Heart left ventricle (tissue), 16 donors: Measurements from ENCODE around the gene SLC6A2. TPM values are rescaled to one million over a fixed set of nuclear protein-coding genes. Genes with fewer than 3 reads are reported as not detected.

Experiments
- ATAC-seq, 4 donors: fragments of 200-7000 bp; cut with Tn5 transposase; one replicate each; pipeline ENCODE4 v1.9.1; 2020 to 2022; ENCODE audit warnings: moderate library complexity in 4 of 4, mild to moderate bottlenecking in 3 of 4, moderate number of reproducible peaks in 1 of 4
- DNase-seq, 5 donors: peaks; one replicate each; pipeline ENCODE4 v3.0.0-alpha.2; 2020
- H3K27ac ChIP-seq, 12 donors: fragments of 200-600 bp; sonication (generic) in 4 of 12; one replicate each; pipeline versions ENCODE4 v1.5.0 to v1.8.0; 2016 to 2022; ENCODE audit warnings: mild to moderate bottlenecking in 2 of 12
- H3K27me3 ChIP-seq, 9 donors: fragments of 200-600 bp; sonication (generic) in 2 of 9; one replicate each; pipeline versions ENCODE4 v1.5.1 to v1.8.0; 2016 to 2022; ENCODE audit warnings: mild to moderate bottlenecking in 3 of 9
- H3K36me3 ChIP-seq, 9 donors: fragments of 200-600 bp; sonication (generic) in 2 of 9; one replicate each; pipeline versions ENCODE4 v1.5.0 to v1.8.0; 2018 to 2022; ENCODE audit warnings: mild to moderate bottlenecking in 2 of 9
- H3K4me1 ChIP-seq, 12 donors: fragments of 200-600 bp; sonication (generic) in 4 of 12; one replicate each; pipeline versions ENCODE4 v1.5.0 to v1.8.0; 2016 to 2022; ENCODE audit warnings: mild to moderate bottlenecking in 3 of 12
- H3K4me3 ChIP-seq, 12 donors: fragments of 200-600 bp; sonication (generic) in 4 of 12; one replicate each; pipeline versions ENCODE4 v1.5.0 to v1.8.0; 2017 to 2022; ENCODE audit warnings: mild to moderate bottlenecking in 9 of 12, moderate library complexity in 4 of 12
- H3K9me3 ChIP-seq, 12 donors: fragments of 200-600 bp; sonication (generic) in 4 of 12; one replicate each; pipeline versions ENCODE4 v1.5.0 to v1.8.0; 2016 to 2022; ENCODE audit warnings: mild to moderate bottlenecking in 1 of 12
- CTCF ChIP-seq, 12 donors: fragments of 200-600 bp; sonication (generic) in 4 of 12; IDR thresholded peaks; one replicate each; pipeline versions ENCODE4 v1.5.0 to v1.8.0; 2018 to 2022; ENCODE audit warnings: antibody characterized with exemption in 12 of 12, mild to moderate bottlenecking in 5 of 12
- POLR2A ChIP-seq, 2 donors: fragments of 450-650 bp; IDR thresholded peaks; one replicate each; pipeline ENCODE4 v1.6.1; 2017; ENCODE audit warnings: antibody characterized with exemption in 2 of 2, mild to moderate bottlenecking in 2 of 2, moderate library complexity in 2 of 2
- WGBS, 4 donors: extraction: QIAGEN DNeasy Blood & Tissue Kit in 2 of 4; methylation state at CpG; one replicate each; pipeline versions ENCODE4 v1.1.5 to v1.1.7; 2013 to 2018; 5-methylcytosine and 5-hydroxymethylcytosine counted together
- intact Hi-C, 10 donors: fragments of 100-400 bp; cut with DNase I; formaldehyde crosslinking; loops; one replicate each; pipeline versions ENCODE4 v1.11.1 to v1.14.2; 2022
- polyA plus RNA-seq, 2 donors: library from polyadenylated mRNA; stranded (reverse); fragments of 200-250 nt; gene quantifications; one replicate each; pipeline ENCODE4 v1.2.3, GENCODE V29; 2013
- total RNA-seq, 9 donors: library from RNA; depleted of rRNA in 2 of 9; stranded (reverse); fragments of >200 nt in 2 of 9; fragmentation: NEBNext Ultra II Directional in 3 of 9; extraction: Animal tissue kit (Norgen Biotek cat#: 25700) in 3 of 9; gene quantifications; one replicate each; pipeline versions ENCODE4 v1.1.0 to v1.2.4, GENCODE V29; 2016 to 2023
- donor health status: ischemic (EF 13 %, LVEDD 7.1; RV severe dilation, severe dysfunction).
- donor health status: healthy with polysubstance abuse.
- donor health status: DM: no; HTN: yes; CAD: no.
- donor health status: DM: no; HTN: no; CAD: no.
- donor health status: ischemic (EF 25% LVEDD 6.9; RV normal size, moderate dysfunction).
- donor health status: ischemic (EF 25% LVEDD 5.7; RV mildly dilated, moderate dysfunction).
- donor health status: healthy.
- donor health status: DM: yes; HTN: yes; CAD: no.
- donor health status: ischemic (EF 35%, LVEDD 5.7; RV mildly dilated, moderate dysfunction).
- donor health status: nonischemic (EF 11% LVEDD 7.7; RV severe dilation, severe dysfunction).
- donor health status: DM: yes; HTN: yes; CAD: no.
- donor health status: PGD.
- donor health status: ischemic (EF 29% LVEDD 5.4; RV normal size, mild dysfunction).
- donor health status: nonischemic (EF 23%, LVEDD 6.1; RV moderate dilation, normal function).

Gene SLC6A2
- total and polyA plus RNA-seq, 11 donors = 0.18 TPM; not detected in 10

- H3K9me3 ChIP-seq = peaks cover 0 to 8% (median 0%) of the 10 kb centered on the region in 12 donors
- no peak overlapping the region for H3K4me3 ChIP-seq
- H3K27ac ChIP-seq = peak overlapping the region in 2 of 12 donors; percentile 5 to 14
- peaks cover 0 to 9% (median 0%) of the 10 kb centered on the region in 9 donors for H3K27me3 ChIP-seq
- ATAC-seq (peak in 3 of 4 donors; percentile 46 to 78 (median 76)), DNase-seq (peak in 1 of 5 donors; percentile 39)
- intact Hi-C loops = loop anchor here in 1 of 10 donors (10.0 kb wide), 1 partner anchor 88 kb away; no protein-coding TSS in a partner anchor
- no peaks in the 10 kb centered on the region for H3K36me3 ChIP-seq
- no peak for TF ChIP-seq CTCF (IDR thresholded peaks at IDR 0.05)
- TF ChIP-seq POLR2A (IDR thresholded peaks at IDR 0.05) = no peak
- WGBS, 4 donors = 68 to 80% (median 72%) methylated on average over 5 of the region's 5 CpGs
- peaks cover 0 to 11% (median 4%) of the 10 kb centered on the region in 12 donors for H3K4me1 ChIP-seq
Observed at GRCh38 chr16:55662644-55663031, 6.8 kb downstream of the SLC6A2 start.

DNA sequence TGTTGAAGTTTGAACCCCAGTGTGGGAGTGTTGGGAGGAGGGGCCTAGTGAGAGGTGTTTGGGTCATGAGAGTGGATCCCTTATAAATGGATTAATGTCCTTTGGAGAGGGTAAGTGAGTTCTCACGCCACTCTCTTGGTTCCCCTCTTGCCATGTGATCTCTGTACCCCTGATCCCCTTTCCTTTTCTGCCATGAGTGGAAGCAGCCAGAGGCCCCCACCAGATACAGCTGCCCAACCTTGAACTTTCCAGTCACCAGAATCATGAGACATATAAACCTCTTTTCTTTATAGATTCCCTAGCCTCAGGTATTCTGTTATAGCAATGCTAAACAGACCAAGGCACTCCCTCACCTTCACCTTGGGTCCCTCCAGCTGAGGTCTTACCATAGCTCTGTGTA is 7.4 kb downstream of the SLC6A2 start:
- H3K9me3 ChIP-seq = peaks cover 0 to 8% (median 0%) of the 10 kb centered on the region in 12 donors
- no peak for DNase-seq
- WGBS, 4 donors = 90 to 100% (median 98%) methylated on average over 1 of the region's 1 CpG
- H3K4me1 ChIP-seq = peaks cover 0 to 11% (median 4%) of the 10 kb centered on the region in 12 donors
- TF ChIP-seq POLR2A (IDR thresholded peaks at IDR 0.05) (no peak), CTCF (IDR thresholded peaks at IDR 0.05) (no peak)
- no peak overlapping the region for H3K27ac ChIP-seq
- intact Hi-C loops = loop anchor here in 1 of 10 donors (10.0 kb wide), 1 partner anchor 88 kb away; no protein-coding TSS in a partner anchor
- no peaks in the 10 kb centered on the region for H3K36me3 ChIP-seq
- H3K4me3 ChIP-seq = no peak overlapping the region
- H3K27me3 ChIP-seq = peaks cover 0 to 4% (median 0%) of the 10 kb centered on the region in 9 donors
- ATAC-seq = no peak

DNA sequence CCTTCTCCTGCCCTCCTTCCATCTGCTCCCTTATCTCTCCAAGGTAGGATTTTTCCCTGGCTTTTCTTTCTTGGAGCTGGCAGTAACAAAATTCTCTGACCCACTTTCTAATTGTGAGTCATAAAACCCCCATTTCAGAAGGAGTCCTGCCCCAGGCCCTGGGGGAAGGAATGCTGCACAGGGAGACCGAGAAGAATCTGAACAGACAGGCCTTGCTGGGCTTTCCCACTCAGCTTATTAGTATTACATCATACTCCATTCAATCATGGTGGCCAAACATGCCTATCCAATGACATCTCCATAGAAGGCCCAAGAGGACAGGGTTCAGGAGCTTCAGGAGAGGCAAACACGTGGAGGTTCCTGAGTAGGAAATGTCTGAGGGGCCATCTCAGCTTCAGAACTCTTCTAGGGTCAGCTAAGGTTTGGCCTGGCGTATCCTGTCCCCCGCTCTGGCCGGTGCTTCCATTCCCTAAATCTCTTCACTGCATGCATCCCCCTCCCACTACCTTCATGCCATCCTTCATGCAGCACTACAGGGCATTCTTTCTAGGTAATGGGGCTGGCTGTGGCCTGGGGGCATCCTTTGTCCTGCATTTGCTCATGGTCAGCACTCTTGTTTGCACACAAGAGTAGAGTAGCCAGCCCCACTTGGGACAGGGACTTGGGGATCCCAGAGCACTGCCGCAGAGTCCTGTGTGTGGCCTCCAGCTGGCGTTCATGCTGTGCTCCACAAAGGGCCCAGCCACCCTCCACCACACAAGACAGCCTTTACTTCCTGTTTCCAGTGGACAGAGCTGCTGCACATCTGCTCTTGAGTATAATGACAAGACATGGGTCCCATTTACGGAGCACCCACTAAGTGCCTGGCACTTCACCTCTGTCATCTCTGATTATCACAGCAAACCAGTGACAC is 8.2 kb downstream of the SLC6A2 start:
- DNase-seq (no peak), ATAC-seq (peak in 1 of 4 donors; percentile 53)
- H3K27ac ChIP-seq = no peak overlapping the region
- peaks cover 0 to 8% (median 0%) of the 10 kb centered on the region in 12 donors for H3K9me3 ChIP-seq
- 81 to 94% (median 85%) methylated on average over 8 of the region's 8 CpGs for WGBS, 4 donors
- no peaks in the 10 kb centered on the region for H3K27me3 ChIP-seq
- peaks cover 0 to 14% (median 4%) of the 10 kb centered on the region in 12 donors for H3K4me1 ChIP-seq
- no peak for TF ChIP-seq POLR2A (IDR thresholded peaks at IDR 0.05)
- no peak for TF ChIP-seq CTCF (IDR thresholded peaks at IDR 0.05)
- intact Hi-C loops = loop anchor here in 1 of 10 donors (10.0 kb wide), 1 partner anchor 89 kb away; no protein-coding TSS in a partner anchor
- H3K36me3 ChIP-seq = no peaks in the 10 kb centered on the region
- no peak overlapping the region for H3K4me3 ChIP-seq

DNA sequence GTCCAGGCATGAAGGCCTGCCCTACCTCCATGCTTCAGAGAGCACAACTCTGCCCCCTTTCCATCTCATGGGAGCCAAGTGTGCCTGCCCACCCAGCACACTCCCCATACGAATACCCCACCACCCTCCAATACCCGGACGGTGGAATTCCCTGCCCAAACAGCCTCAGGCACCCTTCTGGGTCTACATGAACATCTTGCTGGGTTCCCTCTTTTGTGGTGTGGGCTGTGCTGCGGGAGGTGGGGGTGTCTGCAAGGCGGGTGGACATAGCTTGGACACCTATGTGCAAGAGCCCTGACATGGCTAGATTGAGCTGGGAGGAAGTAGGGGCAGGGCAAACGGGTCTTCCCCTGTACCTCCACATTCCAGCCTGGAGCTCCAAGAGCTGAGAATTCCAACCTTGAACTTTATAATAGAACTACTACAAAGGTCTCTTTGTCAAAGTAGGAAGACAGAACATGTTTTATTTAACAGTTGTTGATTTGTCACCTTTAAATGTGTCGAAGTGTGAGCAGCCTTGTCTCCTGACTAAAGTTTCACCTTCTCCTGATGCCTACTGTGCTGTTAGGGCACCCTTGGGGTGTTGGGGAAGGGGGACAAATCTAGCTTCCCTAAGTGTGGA is 9.1 kb downstream of the SLC6A2 start:
- Histone ChIP-seq H3K9me3 (peaks cover 0 to 8% (median 0%) of the 10 kb centered on the region in 12 donors), H3K4me1 (peaks cover 0 to 14% (median 4%) of the 10 kb centered on the region in 12 donors), H3K27me3 (no peaks in the 10 kb centered on the region), H3K36me3 (no peaks in the 10 kb centered on the region), H3K27ac (no peak overlapping the region), H3K4me3 (no peak overlapping the region)
- ATAC-seq (no peak), DNase-seq (no peak)
- intact Hi-C loops = loop anchor here in 1 of 10 donors (10.0 kb wide), 1 partner anchor 90 kb away; no protein-coding TSS in a partner anchor
- no peak for TF ChIP-seq POLR2A (IDR thresholded peaks at IDR 0.05)
- no peak for TF ChIP-seq CTCF (IDR thresholded peaks at IDR 0.05)
- WGBS, 4 donors = 82 to 86% (median 84%) methylated on average over 6 to 7 of the region's 7 CpGs
